HG03571 (cell line): ENCODE measurements around the gene B3GNT5.

Experiments
- ATAC-seq: cut with Tn5 transposase; IDR thresholded peaks from one replicate; pipeline ENCODE4 v1.9.1; 2021; ENCODE audit not compliant: unreplicated experiment

B3GNT5 gene

DNA sequence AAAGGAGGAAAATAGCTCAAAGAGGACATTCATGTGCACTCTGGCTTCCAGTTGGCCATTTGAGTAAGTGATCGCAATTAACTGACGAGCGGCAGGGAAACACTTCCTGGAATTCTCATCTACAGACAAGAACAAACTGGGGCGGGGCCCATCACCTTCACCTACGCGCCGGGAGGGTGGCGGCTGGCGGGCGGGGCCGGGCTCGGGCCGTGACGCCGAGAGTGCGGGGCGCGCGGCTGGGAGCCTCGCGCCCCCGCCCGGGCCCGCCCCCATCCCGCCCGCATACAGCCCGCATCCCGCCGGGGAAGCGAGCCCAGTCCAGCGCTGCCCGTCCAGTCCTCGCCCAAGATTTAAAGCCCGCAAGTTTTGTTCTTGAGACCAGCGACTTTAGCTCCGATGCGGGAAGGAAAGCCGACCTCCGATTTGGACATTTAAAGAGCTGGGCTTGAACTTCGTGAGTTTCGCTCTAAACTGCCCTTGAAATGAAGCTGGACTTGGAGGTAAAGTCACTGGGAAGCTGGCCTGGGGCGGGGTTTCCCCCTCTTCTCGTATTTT lies at the start of gene B3GNT5:
Gene B3GNT5, plus strand, starts transcription at position 281 of the 555 bp plus-strand sequence. CDS start 16,546 bp downstream, outside the sequence.
- no peak for ATAC-seq

DNA sequence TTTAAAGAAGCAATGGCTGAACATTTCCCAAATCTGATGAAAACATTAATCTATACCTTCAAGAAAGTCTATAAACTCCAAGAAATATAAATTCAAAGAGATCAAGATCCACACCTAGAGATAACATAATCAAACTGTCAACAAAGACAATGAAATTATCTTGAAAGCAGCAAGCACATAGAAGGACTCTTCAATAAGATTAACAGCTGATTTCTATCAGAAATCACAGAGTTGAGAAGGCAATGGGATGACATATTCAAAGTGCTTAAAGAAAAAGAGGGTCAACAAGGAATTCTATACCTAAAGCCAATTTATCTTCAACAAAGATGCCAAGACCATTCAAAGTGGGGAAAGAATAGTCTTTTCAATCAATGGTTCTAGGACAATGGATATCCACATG lies 49.4 kb upstream of the B3GNT5 start:
- no peak for ATAC-seq

DNA sequence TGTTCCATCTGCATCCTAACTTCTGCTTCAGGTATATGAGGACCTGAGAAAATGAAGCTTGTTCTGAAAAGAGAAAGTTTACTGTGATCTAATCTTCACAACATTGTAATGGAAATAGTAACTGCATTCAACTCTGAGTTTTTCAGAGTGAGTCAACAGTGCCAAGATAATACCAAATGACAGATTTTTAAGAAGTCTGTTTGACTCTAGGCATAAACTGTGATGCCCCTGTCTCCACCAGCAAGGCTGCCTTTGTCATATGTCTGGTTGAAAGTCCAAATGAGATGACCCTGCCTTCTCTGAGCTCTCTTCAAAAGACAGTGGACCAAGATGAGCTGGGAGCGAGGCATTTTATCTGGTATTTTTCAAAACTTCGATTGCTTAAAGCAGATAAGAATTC lies 44.8 kb upstream of the B3GNT5 start:
- ATAC-seq = no peak

DNA sequence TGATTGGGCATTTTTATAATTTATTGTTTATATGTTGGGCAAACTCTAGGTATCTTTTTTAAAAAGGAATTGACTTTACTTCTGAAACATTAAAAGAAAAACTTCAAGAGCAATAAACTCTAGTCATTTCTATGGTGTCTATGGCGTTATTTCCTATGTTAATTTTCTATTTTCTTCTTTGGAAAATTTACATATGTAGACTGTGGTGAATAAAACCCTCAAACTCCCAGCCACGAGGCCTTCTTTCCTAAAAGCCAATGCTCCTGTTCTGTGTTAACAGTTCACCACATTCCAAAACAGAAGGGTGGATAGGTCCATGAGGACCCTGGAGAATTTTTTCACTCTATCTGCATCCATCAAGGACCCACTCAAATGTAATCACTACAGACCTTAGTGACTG lies 44.3 kb upstream of the B3GNT5 start:
- no peak for ATAC-seq

DNA sequence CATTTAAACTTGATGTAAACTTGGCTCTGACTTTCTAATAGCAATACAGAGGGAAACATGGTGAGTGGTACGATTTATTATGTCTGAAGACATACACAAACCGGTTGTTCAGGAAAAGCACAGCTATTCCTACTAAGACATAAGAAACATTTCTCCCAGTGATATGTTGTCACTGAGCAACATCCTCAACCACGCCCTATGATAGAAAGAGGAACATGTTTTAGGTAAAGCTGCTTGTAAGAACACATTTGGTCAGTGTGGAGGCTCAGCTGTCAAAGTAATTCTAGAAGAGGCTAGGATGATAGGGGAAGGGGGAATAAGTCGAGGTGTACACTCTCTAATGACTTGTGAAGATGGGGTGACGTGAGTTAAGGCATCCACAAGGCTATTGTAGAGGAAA lies 42.7 kb upstream of the B3GNT5 start:
- no peak for ATAC-seq

- no peak for ATAC-seq
These were observed 42.2 kb upstream of the B3GNT5 start for GRCh38 chr3:183210862-183211341.

DNA sequence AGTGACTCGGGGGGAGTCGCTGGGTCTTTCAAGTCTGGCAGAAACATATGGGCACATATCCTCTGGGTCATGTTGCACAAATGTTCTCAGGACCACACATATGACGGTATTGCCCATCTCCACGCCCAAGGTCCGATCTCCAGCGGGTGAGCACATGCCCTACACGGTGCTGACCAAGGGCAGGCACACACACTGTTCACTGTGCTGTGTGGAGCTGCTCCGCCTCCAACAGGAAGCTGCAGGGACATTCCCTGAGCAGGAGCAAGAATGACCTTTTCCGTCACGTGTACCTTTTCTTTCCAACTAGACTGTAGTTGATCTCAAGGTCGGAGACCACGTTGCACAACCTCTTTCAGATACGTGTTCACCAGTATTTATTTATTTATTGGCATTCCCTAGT lies 41.7 kb upstream of the B3GNT5 start:
- ATAC-seq = no peak

DNA sequence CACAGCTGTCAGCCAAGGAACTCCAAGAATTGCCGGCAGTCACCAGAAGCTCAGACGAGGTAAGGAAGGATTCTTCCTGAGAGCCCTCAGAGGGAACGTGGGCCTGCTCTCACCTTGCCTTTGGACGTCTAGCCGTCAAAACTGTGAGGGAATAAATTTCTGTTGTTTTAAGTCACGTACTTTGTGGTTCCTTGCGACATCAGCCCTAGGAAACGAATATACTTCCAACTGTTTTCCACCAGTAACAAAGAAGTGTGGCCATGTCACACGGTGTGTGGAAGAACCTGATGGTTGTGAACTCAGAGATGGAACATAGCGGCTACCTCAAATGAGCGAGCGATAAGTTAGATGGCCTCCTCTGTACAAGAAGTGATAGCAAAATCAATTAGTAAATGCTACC lies 41.0 kb upstream of the B3GNT5 start:
- ATAC-seq = no peak

GRCh38 chr3:183212565-183212964 lies 40.5 kb upstream of the B3GNT5 start:
- no peak for ATAC-seq

DNA sequence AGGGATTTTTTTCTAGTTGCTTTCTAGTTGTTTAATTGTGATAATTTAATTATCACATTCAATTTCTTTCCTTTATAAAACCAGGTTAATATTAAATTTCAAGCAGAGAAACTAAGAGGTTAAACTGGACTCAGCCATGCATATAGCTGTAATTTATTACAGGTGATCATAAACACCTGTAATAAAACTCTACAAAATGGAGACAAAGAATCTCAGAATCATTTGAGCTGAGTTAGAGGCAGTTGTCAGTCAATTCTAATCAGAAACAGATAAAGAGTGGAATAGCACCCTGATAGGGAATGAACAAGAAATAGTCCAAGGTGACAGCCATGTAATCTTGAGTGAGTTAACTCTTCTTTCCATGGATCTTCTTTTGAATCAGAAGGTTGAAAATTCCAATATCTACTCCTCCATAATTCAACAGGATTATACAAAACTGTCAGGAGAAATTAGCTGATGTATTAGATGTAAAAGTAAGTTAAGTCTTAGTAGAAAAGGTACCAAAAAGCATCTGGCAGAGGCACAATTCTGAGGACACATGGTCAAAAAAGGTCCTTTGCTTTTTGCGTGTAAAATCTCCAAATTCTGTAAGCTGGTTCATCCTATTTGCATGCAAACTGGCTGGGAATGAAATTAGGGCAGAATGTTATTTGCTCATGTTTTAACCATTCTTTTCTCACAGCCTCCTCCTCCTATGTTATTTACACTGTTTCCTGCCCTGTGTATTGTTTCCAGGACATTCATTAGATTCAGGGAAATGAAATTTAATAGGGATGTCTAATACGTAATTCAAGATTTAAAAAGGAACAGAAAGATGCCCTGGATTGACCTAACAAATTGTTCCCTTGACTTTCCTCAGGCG lies 39.4 kb upstream of the B3GNT5 start:
- no peak for ATAC-seq

- ATAC-seq = no peak
These were observed 38.8 kb upstream of the B3GNT5 start for GRCh38 chr3:183214277-183214612.

DNA sequence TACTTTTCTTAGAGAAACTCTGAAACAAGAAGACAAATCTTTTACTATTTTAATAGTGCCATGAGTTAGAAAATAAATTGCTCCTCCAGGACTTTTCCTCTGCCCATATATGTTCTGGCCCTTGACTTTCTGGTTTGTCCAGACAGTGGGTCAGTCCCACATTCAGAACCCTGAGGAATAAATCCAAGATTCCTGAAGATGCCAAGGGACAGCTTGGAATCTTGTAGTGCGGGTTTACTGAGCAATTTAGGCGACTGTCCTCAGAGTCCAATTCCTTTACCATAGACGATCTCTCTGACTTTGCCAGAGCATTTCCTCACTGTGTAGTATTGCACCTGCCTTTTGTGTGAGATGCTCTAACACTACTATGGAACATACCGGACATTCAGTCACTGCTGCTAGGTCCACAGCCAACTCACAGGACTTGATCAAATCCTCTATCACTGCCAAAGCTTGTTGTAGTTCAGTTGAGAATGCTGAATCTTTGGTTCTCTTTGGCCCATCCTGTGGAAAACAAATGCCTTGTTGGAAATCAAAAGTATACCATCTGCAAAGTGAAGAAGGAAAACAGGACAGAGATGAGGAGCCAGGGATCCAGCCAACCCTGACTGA lies 37.4 kb upstream of the B3GNT5 start:
- ATAC-seq = no peak

- ATAC-seq = no peak
These were observed 35.3 kb upstream of the B3GNT5 start for GRCh38 chr3:183217548-183218332.

GRCh38 chr3:183218826-183219225 lies 34.2 kb upstream of the B3GNT5 start:
- no peak for ATAC-seq

DNA sequence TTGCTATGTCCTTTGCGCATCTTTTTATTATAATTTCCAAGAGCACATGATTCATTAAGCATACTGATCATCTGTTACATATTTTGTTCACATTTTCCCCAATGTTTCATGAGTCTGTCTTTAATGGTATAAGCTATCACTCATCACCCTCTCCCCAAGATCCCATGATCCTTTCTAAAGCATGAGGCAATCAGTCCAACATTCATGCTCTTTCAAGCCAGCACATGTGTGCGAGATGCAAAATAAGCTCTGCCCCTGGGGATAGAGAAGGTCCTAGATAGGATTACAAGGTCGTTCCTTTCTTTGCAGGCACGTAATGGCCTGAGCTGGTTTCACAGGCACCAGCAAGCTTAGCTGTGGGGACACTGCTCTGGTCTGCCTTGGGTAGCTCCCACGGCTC lies 32.2 kb upstream of the B3GNT5 start:
- no peak for ATAC-seq

DNA sequence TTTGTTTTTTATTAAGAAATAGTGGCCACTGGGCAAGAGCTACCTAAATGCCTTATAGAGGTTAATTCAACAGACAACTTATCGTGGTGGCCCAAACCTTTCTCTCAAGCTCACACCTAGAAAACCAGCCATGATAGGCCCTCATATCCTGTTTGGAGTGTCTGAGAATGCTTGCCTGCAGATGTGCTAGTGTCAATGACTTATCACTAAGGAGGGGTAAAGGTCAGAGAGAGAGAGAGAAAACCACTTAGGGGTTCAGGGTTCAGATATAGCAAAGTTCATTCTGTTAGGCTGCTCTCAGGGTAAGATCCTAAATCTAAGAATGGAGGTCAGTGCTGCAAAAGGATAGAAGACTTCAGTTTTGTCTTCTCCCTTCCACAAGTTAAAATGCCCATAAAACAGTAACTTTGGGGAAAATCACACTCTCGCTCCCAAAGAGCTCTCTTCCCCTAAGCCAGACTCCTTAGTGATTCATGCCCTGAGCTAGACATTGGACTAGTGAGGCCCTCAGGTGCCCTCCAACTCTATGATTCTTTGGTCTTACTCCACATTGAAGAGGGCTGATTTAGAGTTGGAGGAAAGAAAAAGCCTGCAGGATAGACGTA lies 30.3 kb upstream of the B3GNT5 start:
- no peak for ATAC-seq

- no peak for ATAC-seq
These were observed 28.7 kb upstream of the B3GNT5 start for GRCh38 chr3:183224180-183224970.

GRCh38 chr3:183226333-183226890 lies 26.6 kb upstream of the B3GNT5 start:
- ATAC-seq = no peak

DNA sequence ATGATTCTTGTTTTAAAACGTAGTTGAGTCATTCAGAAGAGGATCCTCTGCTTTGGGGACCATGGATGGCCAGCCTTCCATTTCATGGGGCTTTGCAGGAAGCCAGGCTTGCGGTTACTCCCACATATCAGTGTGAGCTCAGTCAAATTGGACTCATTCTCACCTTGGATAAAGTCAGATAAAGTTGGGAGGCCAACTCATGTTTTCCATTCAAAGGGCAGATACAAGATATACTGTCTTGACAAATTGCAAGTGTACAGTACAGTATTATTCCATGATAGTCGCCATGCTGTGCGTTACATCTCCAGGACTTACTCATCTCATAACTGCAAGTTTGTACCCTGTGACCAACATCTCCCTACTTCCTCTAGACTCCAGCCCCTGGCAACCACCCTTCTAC lies 25.5 kb upstream of the B3GNT5 start:
- no peak for ATAC-seq

DNA sequence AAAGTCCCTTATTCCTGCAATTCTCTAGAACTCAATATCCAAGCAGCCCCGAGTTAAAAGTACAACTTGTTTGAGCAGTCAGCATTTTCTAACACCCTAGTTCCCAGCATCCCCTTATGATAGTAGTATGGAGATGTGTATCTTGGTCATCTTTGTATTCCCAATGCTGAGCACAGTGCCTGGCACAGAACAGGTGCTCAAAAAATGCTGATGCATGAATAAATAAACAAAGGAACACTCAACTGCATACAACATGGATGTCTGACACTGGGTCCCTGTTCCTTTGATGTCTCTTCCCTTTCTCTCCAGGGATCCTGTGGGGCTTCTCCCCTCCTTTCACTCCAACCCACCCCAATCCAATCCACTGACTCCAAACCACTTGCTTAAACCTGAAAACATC lies 23.9 kb upstream of the B3GNT5 start:
- no peak for ATAC-seq
